ENCODE measurements around the gene ST7. TPM values are rescaled to one million over a fixed set of nuclear protein-coding genes. Genes with fewer than 3 reads are reported as not detected.
A peak's percentile ranks its signal among the peaks of the same experiment; 100 is the strongest.

The ST7 gene
- total and polyA plus RNA-seq, 9 donors, result 11.6 to 20.7 (median 15.0) TPM

DNA sequence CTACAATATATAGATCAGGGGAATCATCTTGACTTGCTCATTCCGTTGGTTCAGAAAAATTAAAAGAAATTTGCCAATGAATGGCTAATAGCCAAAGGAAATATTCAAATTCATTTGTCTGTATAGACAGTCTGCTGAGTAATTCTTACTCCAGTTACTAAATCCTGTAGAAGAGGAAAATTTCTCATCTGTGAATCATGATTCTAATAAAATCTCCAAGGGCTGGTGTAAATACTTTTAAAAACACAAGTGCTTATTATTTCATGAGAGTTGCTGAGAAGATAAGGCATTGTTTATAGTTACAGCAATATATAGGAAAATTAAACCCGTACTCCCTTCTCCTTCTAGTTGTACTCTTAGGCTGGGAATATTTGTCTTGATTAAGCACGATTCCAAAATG, 316.6 kb downstream of the ST7 start:
- H3K9me3 ChIP-seq (replicated peaks; ENCODE audit: control insufficient read depth, low read depth, low read length), result no peaks in the 10 kb centered on the region
- no peak overlapping the region for H3K4me3 ChIP-seq (ENCODE audit: low read length)
- peak; percentile 37 for DNase-seq
- H3K4me1 ChIP-seq (ENCODE audit: control insufficient read depth, insufficient read depth, low read length), result no peaks in the 10 kb centered on the region
- H3K36me3 ChIP-seq (ENCODE audit: control insufficient read depth, insufficient read depth, low read length), result no peaks in the 10 kb centered on the region
- 100% methylated on average over 1 of the region's 3 CpGs for WGBS (ENCODE audit: insufficient coverage)
- no peaks in the 10 kb centered on the region for H3K27me3 ChIP-seq (ENCODE audit: control insufficient read depth, insufficient read depth, low read length)
- H3K27ac ChIP-seq (ENCODE audit: low read length), result no peak overlapping the region

DNA sequence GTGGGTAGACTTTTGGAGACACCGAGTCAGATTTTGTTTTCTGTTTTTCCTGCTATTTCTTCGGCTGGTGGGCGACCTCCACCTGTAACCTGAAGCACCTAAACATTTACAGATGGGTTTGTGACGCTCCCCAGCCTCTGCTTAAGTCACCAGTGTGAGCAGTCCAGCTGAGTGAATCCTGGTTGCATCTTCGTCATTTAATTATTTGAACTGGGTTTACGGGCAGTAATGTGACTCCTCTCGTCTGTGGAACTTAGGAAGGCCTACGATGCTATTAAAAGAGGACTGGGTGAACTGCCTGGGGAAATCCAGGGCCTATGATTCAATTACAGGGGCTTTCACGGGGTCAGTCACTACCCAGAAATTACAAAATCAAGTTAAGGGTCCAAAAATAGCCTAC, 317.1 kb downstream of the ST7 start:
- Histone ChIP-seq H3K4me1 (ENCODE audit: control insufficient read depth, insufficient read depth, low read length) (no peaks in the 10 kb centered on the region), H3K36me3 (ENCODE audit: control insufficient read depth, insufficient read depth, low read length) (no peaks in the 10 kb centered on the region), H3K27me3 (ENCODE audit: control insufficient read depth, insufficient read depth, low read length) (no peaks in the 10 kb centered on the region), H3K4me3 (ENCODE audit: low read length) (no peak overlapping the region), H3K27ac (ENCODE audit: low read length) (no peak overlapping the region), H3K9me3 (replicated peaks; ENCODE audit: control insufficient read depth, low read depth, low read length) (no peaks in the 10 kb centered on the region)
- DNase-seq, result no peak
- 52% methylated on average over 7 of the region's 9 CpGs for WGBS (ENCODE audit: insufficient coverage)

DNA sequence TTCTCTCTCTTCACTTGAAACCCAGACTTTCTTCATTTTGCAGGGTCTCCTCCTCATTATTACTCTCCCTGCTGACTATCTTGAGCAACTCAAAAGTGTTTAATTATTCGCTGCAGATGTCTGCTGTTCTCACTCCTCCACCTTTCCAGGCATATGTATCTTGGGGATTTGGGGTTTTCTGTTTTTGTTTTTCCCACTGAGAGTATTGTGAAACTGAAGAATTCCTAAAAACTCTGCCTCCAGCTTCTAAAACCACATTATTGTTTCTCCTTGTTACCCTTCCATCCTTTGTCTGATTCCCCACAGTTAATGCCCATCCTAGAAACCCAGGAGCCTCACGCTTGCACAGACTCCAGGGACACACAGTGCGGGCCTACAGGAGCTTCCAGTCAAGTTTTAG, 318.3 kb downstream of the ST7 start:
- Histone ChIP-seq H3K27me3 (ENCODE audit: control insufficient read depth, insufficient read depth, low read length) (no peaks in the 10 kb centered on the region), H3K36me3 (ENCODE audit: control insufficient read depth, insufficient read depth, low read length) (no peaks in the 10 kb centered on the region), H3K4me3 (ENCODE audit: low read length) (no peak overlapping the region), H3K27ac (ENCODE audit: low read length) (no peak overlapping the region), H3K9me3 (replicated peaks; ENCODE audit: control insufficient read depth, low read depth, low read length) (no peaks in the 10 kb centered on the region), H3K4me1 (ENCODE audit: control insufficient read depth, insufficient read depth, low read length) (no peaks in the 10 kb centered on the region)
- WGBS (ENCODE audit: insufficient coverage), result 80% methylated on average over 2 of the region's 3 CpGs
- no peak for DNase-seq

DNA sequence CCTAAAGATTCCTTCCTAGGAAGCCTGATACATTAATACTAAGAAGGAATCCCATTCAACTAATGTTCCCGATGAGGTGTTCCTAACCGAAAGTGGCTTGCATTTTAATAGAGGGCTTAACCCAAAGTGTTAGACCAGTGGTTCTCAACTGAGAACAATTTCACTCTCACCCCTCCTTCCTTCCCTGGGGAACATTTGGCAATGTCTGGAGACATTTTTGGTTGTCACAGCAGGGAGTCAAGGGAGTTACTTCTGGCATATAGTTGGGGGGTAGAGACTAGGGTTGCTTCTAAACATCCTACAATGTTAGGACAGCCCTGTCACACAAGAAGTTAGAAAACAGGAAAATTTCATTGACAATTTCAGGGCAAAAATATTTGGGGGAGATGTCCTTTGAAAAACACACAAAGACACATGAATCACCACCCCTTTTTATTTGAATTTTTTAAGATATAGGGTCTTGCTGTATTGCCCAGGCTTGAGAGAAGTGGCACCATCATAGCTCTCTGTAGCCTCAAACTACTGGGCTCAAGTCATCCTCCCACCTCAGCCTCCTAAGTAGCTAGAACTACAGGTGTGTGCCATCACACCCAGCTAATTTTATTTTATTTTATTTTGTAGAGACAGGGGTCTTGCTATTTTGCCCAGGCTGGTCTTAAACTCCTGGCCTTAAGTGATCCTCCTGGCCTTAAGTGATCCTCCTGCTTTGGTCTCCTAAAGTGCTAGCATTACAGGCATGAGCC, 318.9 kb downstream of the ST7 start:
- H3K4me3 ChIP-seq (ENCODE audit: low read length), result no peak overlapping the region
- H3K27ac ChIP-seq (ENCODE audit: low read length), result no peak overlapping the region
- H3K36me3 ChIP-seq (ENCODE audit: control insufficient read depth, insufficient read depth, low read length), result no peaks in the 10 kb centered on the region
- no peaks in the 10 kb centered on the region for H3K4me1 ChIP-seq (ENCODE audit: control insufficient read depth, insufficient read depth, low read length)
- no peak for DNase-seq
- H3K9me3 ChIP-seq (replicated peaks; ENCODE audit: control insufficient read depth, low read depth, low read length), result no peaks in the 10 kb centered on the region
- WGBS (ENCODE audit: insufficient coverage), result no CpG with 5 or more reads among the region's 2 CpGs
- no peaks in the 10 kb centered on the region for H3K27me3 ChIP-seq (ENCODE audit: control insufficient read depth, insufficient read depth, low read length)

DNA sequence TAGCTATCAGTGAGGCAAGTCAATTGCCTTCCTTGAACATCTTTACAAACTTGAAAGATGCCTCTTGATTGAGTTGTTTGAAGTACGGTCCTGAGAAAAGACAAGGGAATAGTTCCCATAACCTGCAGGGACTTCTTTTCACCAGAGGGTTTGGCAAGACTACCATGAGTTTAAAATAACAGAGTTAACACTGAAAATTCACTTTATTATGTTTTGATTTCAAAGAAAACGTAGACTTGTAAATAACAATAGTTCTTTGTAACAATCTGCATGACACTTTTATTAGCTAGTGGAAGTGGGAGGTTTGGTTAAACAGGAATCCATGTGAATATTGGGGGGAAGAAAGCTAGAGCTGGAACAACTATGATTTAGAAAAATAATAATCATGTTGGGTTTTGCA, 320.0 kb downstream of the ST7 start:
- H3K4me3 ChIP-seq (ENCODE audit: low read length), result no peak overlapping the region
- H3K27me3 ChIP-seq (ENCODE audit: control insufficient read depth, insufficient read depth, low read length), result no peaks in the 10 kb centered on the region
- WGBS (ENCODE audit: insufficient coverage), result no CpG with 5 or more reads among the region's 2 CpGs
- DNase-seq, result no peak
- no peak overlapping the region for H3K27ac ChIP-seq (ENCODE audit: low read length)
- no peaks in the 10 kb centered on the region for H3K36me3 ChIP-seq (ENCODE audit: control insufficient read depth, insufficient read depth, low read length)
- no peaks in the 10 kb centered on the region for H3K9me3 ChIP-seq (replicated peaks; ENCODE audit: control insufficient read depth, low read depth, low read length)
- H3K4me1 ChIP-seq (ENCODE audit: control insufficient read depth, insufficient read depth, low read length), result no peaks in the 10 kb centered on the region

DNA sequence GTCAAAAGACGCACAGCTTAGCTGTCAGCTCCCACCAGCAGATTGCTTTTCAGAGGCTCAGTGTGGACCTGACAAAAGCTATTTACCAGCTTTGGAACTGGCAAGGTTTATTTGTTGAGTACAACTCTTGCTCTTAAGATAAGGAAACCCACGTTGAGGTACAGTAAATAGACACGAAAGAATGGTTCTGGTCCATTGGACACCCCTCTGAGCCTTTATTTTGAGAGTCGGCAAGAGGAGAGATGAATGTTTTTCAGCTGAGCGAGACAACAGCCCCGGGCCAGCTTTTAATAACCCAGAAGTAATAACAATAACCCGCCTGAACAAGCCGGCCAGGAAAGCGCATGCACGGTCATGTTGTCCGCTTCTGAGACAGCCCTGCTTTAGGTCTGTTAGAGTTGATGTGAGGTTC, 320.5 kb downstream of the ST7 start:
- Histone ChIP-seq H3K27me3 (ENCODE audit: control insufficient read depth, insufficient read depth, low read length) (no peaks in the 10 kb centered on the region), H3K4me1 (ENCODE audit: control insufficient read depth, insufficient read depth, low read length) (no peaks in the 10 kb centered on the region), H3K36me3 (ENCODE audit: control insufficient read depth, insufficient read depth, low read length) (no peaks in the 10 kb centered on the region), H3K27ac (ENCODE audit: low read length) (no peak overlapping the region), H3K4me3 (ENCODE audit: low read length) (no peak overlapping the region), H3K9me3 (replicated peaks; ENCODE audit: control insufficient read depth, low read depth, low read length) (no peaks in the 10 kb centered on the region)
- DNase-seq, result no peak
- 76% methylated on average over 6 of the region's 11 CpGs for WGBS (ENCODE audit: insufficient coverage)

DNA sequence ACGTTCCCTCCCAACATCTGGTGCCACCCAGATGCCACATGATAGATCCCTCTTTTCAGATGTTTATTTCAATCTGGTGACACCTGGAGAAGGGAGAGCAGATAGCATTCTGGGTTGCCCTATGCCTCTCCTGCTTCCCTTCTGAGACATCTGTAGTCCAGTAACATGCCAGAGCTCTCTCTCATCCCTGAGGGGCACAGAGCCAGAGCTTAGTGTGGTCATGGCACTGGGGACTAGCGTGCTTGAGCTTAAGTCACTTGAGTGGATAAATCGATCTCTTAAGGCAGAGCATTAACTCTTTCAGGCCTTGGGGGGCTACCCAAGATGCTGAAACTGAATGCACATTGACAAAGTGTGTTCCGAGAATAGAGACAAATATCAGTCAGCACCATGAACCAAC, 321.6 kb downstream of the ST7 start:
- Histone ChIP-seq H3K4me3 (ENCODE audit: low read length) (no peak overlapping the region), H3K4me1 (ENCODE audit: control insufficient read depth, insufficient read depth, low read length) (no peaks in the 10 kb centered on the region), H3K36me3 (ENCODE audit: control insufficient read depth, insufficient read depth, low read length) (no peaks in the 10 kb centered on the region), H3K9me3 (replicated peaks; ENCODE audit: control insufficient read depth, low read depth, low read length) (no peaks in the 10 kb centered on the region), H3K27me3 (ENCODE audit: control insufficient read depth, insufficient read depth, low read length) (no peaks in the 10 kb centered on the region), H3K27ac (ENCODE audit: low read length) (no peak overlapping the region)
- no CpG with 5 or more reads among the region's 4 CpGs for WGBS (ENCODE audit: insufficient coverage)
- no peak for DNase-seq

DNA sequence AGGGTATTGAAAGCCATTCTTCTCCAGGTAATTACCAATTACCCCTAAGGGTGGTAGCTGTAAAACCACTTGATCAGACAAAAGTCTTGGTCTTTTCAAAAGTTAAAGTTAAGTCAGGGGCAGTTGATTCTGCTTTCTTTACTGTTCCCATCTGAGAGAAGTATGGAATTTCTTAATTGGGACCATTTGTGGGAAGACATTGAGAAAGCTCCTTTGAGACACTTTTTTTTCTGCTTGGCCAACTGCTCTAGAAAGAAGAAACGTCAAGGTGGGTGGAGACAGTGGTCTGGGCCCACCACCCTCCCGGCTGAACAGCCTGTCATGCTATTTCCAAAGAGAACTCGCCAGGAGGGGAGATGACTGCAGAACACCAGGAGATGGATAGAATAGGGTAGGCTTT, 324.3 kb downstream of the ST7 start:
- no peaks in the 10 kb centered on the region for H3K9me3 ChIP-seq (replicated peaks; ENCODE audit: control insufficient read depth, low read depth, low read length)
- H3K4me3 ChIP-seq (ENCODE audit: low read length), result no peak overlapping the region
- H3K4me1 ChIP-seq (ENCODE audit: control insufficient read depth, insufficient read depth, low read length), result no peaks in the 10 kb centered on the region
- 30% methylated on average over 2 of the region's 3 CpGs for WGBS (ENCODE audit: insufficient coverage)
- DNase-seq, result no peak
- H3K27me3 ChIP-seq (ENCODE audit: control insufficient read depth, insufficient read depth, low read length), result no peaks in the 10 kb centered on the region
- no peaks in the 10 kb centered on the region for H3K36me3 ChIP-seq (ENCODE audit: control insufficient read depth, insufficient read depth, low read length)
- H3K27ac ChIP-seq (ENCODE audit: low read length), result no peak overlapping the region

DNA sequence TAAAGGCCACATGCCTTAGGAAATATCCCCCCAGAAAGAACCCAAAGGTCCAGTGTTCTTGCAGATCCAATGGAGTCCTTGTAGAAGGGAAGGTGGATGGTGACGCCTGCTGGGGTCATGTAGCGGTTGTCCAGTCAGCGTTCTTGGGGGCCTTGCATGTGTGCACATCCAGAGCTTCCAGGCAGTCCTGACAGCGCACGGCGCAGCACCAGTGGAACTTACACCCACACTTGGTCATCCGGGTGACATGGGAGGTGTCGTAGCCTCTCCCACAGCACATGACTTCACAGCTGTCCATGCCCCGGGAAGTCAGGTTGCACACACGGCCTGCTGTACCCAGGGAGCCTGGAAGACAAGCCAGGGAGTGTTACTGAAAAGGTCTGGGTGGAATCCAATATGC, 324.7 kb downstream of the ST7 start:
- H3K9me3 ChIP-seq (replicated peaks; ENCODE audit: control insufficient read depth, low read depth, low read length), result no peaks in the 10 kb centered on the region
- DNase-seq, result no peak

DNA sequence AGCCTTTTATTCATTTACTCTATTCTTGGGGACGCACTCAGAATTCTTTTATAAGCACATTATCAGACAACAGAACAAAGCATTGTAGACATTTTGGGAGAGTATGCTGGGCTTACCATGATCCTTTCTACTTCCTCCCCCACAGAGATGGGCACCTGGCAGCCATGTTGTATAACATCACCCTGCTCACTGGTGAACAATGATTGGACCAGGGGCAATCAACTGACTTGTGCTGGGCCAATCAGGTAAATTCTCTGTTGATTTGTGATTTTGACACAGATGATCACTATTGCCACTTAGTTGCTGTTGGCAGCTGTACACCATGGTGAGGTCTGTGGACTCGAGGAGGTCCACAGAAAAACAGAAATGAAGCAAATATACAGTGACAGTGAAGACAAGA, 325.9 kb downstream of the ST7 start:
- Histone ChIP-seq H3K36me3 (ENCODE audit: control insufficient read depth, insufficient read depth, low read length) (no peaks in the 10 kb centered on the region), H3K4me1 (ENCODE audit: control insufficient read depth, insufficient read depth, low read length) (no peaks in the 10 kb centered on the region), H3K4me3 (ENCODE audit: low read length) (no peak overlapping the region), H3K27me3 (ENCODE audit: control insufficient read depth, insufficient read depth, low read length) (no peaks in the 10 kb centered on the region), H3K9me3 (replicated peaks; ENCODE audit: control insufficient read depth, low read depth, low read length) (no peaks in the 10 kb centered on the region), H3K27ac (ENCODE audit: low read length) (no peak overlapping the region)
- DNase-seq, result no peak
- WGBS (ENCODE audit: insufficient coverage), result no CpG with 5 or more reads among the region's 2 CpGs

More for the DNA sequence above, 324.7 kb downstream of the ST7 start:
- Histone ChIP-seq H3K36me3 (ENCODE audit: control insufficient read depth, insufficient read depth, low read length) (no peaks in the 10 kb centered on the region), H3K27ac (ENCODE audit: low read length) (no peak overlapping the region), H3K4me1 (ENCODE audit: control insufficient read depth, insufficient read depth, low read length) (no peaks in the 10 kb centered on the region), H3K4me3 (ENCODE audit: low read length) (no peak overlapping the region), H3K27me3 (ENCODE audit: control insufficient read depth, insufficient read depth, low read length) (no peaks in the 10 kb centered on the region)
- 91% methylated on average over 10 of the region's 10 CpGs for WGBS (ENCODE audit: insufficient coverage)
